ENCODE measurements around the gene SNRNP200.

DNA sequence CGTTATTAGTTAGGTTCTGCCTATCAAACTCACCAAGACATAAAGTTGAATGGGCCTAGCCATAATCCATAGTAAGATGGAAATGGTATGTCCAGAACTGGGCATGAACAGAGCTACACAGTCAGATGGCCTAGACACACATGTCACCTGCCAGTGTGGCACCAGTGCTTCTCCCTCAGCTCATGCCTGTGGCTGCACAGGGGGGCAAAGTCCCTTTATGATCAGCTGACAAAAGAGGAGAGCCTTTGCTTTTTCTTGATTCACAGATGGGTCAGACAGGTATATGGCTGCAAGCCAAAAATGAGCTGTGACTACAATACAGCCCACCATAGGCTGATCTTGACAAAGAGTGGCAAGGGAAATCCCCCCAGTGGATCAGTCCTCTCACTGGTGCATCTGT is 68.5 kb downstream of the SNRNP200 start:
- TF ChIP-seq EP300 (IDR thresholded peaks at IDR 0.05) = no peak
- TF ChIP-seq, protein P1, sequence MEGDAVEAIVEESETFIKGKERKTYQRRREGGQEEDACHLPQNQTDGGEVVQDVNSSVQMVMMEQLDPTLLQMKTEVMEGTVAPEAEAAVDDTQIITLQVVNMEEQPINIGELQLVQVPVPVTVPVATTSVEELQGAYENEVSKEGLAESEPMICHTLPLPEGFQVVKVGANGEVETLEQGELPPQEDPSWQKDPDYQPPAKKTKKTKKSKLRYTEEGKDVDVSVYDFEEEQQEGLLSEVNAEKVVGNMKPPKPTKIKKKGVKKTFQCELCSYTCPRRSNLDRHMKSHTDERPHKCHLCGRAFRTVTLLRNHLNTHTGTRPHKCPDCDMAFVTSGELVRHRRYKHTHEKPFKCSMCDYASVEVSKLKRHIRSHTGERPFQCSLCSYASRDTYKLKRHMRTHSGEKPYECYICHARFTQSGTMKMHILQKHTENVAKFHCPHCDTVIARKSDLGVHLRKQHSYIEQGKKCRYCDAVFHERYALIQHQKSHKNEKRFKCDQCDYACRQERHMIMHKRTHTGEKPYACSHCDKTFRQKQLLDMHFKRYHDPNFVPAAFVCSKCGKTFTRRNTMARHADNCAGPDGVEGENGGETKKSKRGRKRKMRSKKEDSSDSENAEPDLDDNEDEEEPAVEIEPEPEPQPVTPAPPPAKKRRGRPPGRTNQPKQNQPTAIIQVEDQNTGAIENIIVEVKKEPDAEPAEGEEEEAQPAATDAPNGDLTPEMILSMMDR (IDR thresholded peaks at IDR 0.05) = no peak
